Fibroblast of peridontal ligament (primary cell): ENCODE data around the gene CCNJL.
A peak's percentile ranks its signal among the peaks of the same experiment; 100 is the strongest.

Source experiments
- DNase-seq: peaks from one replicate; pipeline ENCODE4 v3.0.0-alpha.2; 2010; ENCODE audit errors: extremely low read depth

Gene CCNJL

DNA sequence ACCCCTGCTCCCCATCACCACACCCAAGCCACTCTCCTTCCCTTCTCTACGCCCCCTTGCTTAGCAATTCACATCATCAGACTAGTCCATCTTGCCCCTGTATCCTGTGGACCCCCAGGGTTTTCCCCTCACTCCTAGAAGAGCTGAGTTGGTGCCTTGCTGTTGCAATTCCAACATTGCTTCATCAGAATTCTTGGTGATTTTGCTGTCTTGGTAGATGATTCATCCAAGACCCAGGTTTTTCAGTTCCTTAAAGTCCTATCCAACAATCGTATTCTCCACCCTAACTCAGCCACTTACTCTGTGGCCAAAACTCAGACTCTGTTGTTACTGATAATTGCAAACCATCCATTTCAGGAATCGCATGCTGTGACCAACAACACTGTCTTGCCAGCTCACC is 21.4 kb upstream of the CCNJL start:
- peak; percentile 71 for DNase-seq

DNA sequence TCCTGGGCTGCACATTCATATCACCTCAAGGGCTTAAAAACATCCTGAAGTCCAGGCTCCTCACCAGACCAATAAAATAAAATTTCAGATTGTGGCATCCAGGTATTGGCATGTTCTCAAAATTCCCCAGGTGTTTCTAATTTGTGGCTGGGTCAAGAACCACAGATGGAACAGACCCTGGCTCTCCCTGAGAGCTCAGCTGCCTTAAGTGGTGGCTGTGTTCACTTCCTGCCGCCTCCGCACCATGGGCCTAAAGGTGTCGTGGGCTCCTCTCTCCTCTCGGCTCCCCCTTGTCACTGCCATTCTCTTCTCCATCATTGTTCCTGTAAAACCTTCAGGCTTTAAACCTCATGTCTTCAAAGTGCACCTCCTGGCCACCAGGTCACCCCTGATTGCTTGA is 17.8 kb upstream of the CCNJL start:
- DNase-seq = no peak

DNA sequence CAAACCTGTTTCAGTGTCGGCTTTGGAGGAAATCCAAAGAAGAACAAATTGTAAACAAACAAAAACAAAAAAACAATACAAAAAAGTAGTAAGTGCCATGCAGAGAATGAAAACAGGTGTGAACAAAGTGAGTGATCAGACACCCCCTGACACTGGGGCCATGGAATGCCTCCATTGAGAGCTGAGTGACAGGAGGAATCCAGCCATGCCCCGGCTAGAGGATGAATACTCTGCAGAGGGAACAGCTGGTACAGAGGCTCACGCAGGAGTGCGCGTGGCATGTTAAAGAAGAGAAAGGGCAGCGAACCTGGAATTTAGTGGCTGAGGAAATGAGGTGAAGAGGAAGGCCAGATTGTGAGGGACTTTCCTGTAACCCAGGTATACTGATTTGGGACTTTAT is 15.5 kb upstream of the CCNJL start:
- DNase-seq = no peak

DNA sequence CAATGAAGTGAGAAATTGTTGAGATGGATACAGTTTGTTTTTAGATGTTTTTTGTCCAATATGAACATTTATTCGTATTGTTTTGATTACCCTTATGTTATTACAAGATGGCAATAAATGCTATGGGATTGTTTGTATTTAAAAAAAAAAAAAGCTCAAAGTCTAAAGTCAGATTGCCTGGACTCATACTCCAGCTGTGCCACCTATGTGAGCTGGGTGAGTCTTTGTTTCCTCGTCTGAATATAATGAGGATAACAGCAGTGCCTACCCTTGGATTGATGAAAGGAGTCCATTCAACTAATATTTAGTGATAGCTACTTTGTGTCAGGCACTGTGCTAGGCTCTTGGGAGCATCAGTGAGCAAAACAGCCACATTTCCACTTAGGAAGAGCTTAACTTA is 14.6 kb upstream of the CCNJL start:
- no peak for DNase-seq

DNA sequence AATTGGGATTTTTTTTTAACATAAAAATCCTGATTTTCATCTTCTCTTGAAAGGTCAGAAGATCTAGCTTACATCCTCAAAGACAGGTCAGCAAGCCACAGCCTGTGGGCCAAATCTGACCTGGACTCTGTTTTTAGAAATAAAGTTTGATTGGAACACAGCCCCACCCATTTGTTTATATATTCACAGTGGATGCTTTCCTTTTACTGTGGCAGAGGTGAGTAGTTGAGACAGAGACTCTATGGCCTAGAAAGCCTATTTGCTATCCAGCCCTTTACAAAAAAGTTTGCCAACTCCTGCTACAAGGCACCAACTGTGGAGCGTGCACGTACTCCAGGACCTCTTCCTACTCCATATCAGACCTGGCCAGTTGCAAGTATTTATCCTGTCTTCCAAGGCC is 13.4 kb upstream of the CCNJL start:
- DNase-seq = no peak

DNA sequence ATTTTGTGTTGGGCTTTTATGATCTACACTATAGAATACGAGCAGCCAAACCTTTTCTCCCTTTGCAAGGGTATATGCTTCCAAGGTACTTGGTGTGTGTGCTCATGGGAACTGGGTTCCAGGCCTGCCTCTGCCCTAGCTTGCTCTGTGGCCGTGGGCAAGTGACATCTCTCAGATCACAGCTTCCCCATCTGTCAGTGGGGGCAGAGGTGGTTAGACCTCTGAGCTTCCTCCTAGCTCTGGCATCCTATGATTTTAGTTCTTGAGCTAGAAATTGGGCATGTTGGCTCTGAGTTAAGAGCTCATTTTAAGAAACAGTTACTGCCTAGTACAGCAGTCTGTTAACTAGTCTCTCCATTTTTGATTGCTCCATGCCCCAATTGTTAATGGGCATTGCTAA is 12.5 kb upstream of the CCNJL start:
- DNase-seq = no peak

DNA sequence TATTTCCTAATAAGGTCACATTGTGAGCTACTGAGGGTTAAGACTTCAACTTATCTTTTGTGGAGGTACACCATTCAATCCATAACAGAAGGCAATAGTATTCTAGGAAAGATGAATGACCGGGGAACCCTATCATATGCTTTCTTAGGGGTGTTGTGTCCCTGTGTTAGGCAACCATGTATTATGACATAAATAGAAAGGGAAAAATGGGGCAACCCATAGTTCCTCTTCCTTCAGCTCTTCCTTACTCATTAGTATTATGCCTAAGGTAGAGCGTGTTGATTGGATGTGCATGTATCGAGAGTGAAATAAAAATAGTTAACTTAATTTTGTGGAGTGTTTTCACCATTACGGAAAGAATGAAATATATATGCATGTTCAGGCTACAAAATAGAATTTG is 6.0 kb upstream of the CCNJL start:
- DNase-seq = no peak

DNA sequence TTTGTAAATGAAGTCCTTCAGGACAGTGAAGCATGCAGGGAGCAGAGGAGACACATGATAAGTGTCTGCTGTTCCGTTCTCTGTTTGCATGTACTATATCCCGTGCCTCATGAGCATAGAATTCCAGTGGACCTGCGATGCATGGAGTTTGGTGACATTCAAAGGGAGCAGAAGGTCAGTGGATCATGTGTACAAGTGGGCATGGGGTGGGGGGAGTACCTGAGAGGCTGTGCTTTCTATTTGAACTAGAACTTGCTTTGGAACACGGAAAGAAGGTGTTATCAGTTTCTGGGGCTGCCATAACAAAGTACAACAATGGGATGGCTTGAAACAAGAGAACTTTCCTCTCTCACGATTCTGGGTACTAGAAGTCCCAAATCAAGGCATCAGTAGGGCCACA is 5.1 kb upstream of the CCNJL start:
- DNase-seq = no peak

DNA sequence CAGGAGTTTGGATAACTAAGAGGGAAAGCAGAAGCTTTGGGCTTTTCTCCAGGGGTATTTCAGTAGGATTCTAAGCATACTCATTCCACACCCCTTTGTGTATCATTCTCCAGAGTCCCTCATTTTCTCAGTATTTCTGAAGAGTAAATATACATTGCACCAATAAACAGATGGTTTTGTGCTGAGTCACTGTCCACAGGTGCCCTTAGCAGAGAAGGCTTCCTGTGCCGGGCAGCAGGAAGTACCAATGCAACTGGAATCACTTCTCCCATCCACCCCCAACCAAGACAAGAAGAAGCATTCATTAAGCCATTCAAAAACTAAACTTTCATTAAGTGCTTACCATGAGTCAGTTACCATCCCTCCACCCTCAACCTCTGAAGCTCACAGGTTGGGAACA is 3.6 kb upstream of the CCNJL start:
- no peak for DNase-seq

DNA sequence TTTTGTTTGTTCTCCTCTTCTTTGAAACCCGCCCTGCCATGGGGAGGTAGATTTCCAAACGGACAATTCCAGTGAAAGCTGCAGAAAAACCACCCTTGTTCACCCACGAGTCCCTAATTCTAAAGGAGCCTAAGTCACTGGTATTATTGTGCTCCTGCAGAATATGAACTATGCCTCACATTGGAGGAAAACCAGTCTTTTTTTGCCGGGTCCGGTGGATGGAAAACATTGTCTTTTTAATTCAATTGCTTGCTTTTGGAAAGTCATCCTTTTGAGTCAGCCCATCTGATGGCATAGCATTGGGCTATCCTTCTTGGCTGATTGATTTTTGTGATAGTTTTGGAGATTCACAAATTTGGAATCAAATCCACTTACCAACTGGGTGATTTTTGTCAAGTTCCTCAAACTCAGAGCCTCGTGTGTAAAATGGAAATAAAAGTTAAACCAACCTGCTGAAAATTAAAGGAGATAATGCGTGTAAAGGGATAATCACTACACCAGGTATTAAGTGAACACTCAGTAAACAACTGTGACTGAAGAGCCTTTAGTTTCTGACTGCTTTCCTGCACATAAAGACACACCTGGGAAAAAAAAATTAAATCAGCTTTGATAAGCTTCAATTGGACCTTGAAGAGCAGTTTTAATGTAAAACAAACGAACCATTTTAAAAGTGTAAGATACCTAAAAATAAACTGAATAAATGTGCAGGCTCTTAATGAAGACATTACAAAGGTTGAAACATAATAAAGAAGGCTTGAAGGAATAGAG is 780 bp upstream of the CCNJL start:
- no peak for DNase-seq

DNA sequence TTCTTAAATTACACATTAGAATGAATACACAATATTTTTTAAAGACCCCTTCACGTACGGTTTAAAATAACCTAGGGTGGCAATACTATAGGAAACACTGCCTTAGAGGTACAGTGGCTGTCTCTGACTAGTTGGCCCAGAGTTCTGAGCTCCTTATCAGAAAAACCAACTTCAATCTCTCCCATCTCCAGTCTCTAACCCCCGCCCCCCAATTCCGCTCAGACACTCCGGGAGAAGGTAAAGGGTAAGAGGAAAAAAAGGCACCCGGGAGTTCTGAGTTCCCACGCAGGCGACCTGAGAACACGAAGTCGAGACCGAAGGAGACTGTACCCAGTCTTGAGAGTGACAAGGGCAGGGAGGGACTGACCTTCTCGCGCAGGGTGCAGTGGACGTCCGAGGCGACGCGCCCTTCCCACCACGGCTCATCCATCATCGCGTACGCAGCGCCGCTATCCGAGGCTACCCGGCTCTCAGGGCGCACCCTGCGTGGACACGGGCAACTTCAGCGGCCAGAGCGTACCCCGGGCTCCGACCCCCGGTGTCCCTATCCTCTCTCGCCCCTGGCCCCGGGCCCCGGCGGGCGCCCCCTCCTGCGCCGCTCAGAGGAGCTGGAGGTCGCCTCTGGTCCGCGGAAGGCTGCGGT is 752 bp downstream of the CCNJL start:
- no peak for DNase-seq

DNA sequence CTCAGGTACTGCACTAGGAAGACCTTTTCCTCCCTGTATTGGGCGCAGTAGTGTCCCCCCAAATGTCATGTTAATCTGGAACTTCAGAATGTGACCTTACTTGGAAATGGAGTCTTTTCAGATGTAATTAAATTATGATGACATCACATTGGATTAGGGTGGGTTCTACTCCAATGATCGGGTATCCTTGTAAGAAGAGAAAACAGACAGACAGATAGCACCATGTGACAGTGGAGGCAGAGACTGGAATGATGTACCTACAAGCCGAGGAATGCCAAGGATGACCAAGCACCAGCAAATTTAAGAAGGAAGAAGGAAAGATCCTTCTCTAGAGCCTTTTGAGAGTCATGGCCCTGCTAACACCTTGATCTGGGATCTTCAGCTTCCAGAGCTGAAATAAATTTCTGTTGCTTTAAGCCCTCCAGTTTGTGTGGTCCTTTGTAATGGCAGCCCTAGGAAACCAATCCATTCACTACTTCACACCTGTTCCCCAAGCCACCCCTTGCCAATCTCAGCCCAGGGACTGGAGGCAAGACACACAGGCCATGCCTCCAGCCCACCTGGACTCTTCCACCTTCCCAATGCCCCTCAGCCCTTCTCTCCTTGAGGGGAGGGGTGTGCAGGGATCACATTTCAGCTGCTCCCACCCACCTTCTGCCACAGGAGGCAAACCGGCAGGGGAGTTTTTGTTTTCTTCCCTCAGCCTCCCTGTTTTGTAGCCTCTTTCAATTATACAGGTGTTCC is 1.6 kb downstream of the CCNJL start:
- no peak for DNase-seq

DNA sequence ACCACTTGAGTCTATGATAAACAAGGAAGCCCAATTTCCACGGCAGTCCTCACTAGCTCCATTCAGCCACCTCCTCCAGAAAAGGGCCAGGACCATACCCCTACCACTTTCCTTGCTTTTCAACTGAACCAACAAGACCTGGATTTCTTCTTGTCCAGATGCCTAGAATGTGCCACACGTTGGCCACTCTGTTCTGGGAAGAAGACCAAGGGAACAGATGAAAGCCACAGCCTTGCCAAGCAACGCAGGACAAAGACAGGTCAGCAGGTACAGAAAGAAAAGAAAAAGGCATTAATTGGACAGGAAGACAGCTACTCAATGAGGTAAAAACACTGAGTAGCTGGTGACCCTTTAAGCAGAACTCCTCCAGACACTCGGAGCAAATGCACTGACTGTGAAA is 2.2 kb downstream of the CCNJL start:
- no peak for DNase-seq

DNA sequence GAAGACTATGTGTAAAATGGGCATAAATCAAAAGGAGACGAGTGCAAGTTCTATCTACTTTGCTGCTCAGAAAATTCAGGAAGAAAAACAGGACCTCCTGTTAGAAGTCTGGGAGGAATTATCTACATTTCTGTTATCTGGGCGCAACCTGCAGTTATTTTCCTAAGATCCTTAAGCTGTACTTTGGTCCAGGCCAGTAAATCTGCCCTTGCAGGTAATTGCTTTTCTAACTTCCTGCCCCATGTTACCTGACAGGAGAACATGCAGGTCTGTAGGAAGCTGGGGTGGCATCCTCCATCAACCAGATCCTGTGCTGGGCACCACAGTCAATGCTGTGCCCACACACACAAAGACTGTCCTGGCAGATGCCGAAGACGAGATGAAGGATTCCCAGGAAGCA is 5.7 kb downstream of the CCNJL start:
- DNase-seq = no peak

DNA sequence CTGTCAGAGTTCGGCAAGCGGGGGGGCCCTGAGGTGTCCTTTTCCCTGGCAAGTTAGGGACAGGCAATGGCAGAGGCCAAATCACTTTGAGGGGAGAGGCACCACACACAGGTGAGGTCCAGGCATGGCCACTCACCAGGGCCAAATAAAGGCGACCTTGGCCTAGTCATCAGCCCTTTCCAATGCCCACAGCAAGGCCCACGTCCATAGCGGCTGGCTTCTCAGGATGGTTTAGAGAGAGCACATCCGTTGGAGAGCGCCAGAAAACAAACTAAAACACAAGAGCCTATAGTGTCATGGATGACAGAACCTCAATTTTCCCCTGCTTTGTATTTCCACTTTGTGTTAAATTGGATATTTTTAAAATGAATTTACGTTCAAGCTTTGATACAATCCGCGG is 7.0 kb downstream of the CCNJL start:
- no peak for DNase-seq

DNA sequence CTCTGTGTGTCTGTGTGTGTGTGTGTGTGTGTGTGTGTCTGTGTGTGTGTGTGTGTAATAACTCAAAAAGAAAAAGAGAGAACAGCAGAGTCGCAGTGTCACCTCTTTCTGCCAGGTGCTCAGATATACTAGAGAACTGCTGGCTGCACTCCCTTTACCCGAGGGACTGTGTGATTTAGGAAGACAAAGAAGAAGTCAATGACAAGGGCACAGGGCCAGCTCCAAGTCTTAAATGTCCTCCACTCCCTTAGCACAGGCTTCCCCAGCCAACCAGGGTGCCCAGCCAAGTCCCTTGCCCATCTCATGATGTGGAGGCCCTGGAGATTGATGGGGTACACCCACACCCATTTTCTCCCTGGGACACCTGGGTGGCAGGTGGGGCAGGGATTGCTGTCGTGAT is 8.7 kb downstream of the CCNJL start:
- no peak for DNase-seq

DNA sequence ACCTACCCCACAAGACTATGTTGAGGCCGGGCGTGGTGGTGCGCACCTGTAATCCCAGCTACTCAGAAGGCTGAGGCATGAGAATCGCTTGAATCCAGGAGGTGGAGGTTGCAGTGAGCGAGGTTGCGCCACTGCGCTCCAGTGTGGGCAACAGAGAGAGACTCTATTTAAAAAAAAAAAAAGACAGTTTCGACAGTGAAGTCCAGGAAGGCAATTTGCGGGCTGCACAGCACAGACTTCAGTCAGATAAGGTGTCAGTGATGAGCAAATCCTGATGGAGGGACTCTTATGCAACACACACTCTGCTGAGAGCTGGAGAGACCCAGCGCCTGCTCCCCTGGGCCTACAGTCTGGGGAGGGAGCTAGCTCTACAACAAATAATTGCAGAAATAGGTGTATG is 14.2 kb downstream of the CCNJL start:
- no peak for DNase-seq

DNA sequence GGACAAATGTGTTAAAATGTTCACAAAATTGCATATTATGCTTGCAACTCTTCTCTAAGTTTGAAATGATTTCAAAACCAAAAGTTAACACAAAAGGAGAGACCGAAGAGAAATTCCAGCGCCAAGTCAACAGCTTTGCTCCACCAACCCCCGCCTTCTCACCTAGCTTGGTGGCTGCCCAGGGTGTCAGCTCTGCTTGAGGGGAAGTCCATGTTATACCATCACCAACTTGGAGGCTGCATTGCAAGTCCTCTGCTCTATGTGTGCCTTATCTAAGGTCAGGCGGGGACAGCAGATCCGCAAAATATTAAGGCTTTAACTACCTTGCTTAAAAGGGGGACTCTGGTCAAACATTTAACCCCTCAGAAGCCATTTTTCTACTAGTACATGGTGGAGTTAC is 14.6 kb downstream of the CCNJL start:
- no peak for DNase-seq

DNA sequence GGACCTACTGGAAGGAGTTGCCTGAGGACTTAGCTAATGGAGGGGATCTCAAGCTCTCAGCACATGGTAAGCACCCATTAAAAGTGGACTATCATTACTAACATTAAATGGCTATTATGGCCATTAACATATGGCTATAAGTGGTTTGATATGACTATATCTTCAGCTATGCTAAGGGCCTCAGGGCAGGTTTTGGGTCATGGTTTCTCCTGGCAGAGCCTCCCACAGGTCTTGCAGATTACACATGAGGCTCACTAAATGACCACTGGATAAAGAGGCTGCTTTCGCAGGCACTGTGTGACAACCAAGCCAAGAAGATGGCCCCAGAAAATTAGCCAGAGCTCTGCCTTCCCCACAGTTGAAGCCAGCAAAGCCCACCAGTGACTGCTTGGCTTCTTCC is 15.4 kb downstream of the CCNJL start:
- no peak for DNase-seq

DNA sequence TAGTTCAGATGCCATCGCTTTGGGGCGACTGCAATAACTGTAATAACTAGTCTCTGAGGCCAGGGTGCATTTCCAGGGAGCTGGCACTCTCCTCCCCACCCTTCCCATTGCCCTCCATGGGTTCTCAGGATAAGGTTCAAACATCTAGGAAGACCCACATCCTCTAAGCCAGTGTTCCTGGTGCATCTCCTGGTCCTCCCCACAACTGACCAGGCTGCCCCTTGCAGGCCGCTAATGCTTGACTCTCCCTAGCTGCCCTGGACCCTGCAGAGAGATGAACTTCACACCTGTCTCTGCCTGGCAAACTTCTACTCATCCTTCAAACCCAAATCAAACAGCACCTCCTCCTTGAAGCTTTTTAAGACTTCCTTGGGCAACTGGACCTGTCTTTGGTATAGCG is 15.9 kb downstream of the CCNJL start:
- DNase-seq = no peak

DNA sequence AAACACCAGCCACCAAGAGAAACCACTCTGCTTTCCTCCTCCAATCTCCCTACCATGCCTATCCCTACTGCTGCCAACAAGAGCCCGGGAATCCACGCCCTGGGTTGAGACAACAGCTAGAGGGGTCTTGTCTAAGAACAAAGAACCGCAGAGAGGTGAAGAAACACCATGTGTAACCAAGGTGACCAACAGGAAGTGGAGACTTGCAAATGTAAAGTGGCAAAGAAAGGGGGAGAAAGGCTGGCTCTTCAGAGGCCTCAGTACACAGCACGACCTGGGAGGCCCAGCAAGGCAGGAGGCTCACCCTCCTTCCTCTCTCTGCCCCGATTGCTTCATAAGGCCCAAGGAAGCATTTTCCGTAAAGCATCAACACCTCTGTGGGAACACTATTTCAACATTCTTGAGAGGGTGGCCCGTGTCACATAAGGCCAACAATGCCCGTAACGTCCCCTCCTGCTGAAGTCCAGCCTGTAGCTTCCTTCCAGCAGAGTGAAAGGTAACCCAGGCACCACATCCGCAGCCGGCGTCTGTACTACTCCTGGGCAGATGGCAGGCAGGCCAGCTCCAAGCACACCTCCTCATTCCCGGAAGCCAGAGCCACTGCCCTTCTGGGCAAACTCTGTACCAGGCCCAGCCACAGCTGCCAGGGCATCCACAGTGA is 18.3 kb downstream of the CCNJL start:
- DNase-seq = no peak

DNA sequence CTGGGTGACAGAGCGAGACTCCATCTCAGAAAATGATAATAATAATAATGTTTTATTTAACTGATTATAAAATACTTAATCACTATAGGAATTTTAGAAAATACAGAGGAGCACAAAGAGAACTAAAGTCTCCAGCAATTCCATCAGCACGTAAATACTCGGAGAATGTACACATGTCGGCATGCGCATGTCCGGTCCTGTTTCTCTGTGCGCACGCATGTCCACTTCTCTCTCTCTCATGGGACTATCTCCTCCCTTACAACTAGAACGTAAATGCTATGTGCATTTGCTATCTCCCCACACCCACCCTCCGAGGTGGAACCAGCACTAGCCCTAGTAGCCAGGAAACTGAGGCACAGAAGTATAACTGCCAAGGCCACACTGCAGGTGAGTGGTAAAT is 19.0 kb downstream of the CCNJL start:
- no peak for DNase-seq

DNA sequence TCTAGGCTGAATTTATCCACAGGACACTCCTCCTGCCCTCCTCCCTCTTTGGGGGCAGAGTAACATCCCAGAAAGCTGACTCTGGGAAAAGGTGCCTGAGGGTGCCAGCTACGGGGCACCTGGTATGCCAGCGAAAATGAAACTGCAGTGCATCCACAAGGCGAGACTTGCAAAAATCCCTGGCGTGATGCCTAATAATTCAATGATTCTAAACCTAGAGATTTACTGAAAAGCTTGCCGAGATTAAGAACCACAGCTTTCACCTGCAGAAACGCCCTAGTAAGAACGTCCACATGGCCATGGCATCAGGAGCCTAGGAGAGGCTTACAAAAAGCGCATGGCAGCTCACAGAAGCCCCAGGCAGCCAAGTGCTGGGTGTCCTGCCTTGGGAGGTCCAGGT is 20.9 kb downstream of the CCNJL start:
- no peak for DNase-seq
